NCI-H2171 treated with DMSO at 0.1 percent for 48 hours (cell line): ENCODE data around the gene WSCD2.
A peak's percentile ranks its signal among the peaks of the same experiment; 100 is the strongest.

Experiments used
- DNase-seq: peaks from one replicate; lab custom pipeline; 2025; lab: John Stamatoyannopoulos, UW

Gene WSCD2

DNA sequence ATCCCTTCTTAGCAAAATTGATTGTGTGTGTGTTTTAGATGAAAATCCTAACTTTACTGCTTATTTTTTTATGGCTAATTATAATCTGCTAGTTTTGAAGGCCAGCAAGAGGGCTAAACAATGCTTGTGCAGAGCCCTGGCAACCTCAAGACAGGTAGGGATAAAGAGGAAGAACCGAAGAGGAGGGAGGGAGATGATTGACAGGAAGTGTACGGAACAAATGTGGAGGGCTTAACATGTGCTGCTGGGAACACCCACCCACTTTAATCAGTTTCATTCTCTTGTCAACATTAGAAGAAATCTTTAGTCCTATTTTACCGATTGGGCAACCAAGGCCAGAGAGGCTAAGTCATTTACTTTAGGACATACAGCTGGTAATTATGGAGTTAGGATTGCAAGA is 1.4 kb upstream of the WSCD2 start:
- DNase-seq = no peak

DNA sequence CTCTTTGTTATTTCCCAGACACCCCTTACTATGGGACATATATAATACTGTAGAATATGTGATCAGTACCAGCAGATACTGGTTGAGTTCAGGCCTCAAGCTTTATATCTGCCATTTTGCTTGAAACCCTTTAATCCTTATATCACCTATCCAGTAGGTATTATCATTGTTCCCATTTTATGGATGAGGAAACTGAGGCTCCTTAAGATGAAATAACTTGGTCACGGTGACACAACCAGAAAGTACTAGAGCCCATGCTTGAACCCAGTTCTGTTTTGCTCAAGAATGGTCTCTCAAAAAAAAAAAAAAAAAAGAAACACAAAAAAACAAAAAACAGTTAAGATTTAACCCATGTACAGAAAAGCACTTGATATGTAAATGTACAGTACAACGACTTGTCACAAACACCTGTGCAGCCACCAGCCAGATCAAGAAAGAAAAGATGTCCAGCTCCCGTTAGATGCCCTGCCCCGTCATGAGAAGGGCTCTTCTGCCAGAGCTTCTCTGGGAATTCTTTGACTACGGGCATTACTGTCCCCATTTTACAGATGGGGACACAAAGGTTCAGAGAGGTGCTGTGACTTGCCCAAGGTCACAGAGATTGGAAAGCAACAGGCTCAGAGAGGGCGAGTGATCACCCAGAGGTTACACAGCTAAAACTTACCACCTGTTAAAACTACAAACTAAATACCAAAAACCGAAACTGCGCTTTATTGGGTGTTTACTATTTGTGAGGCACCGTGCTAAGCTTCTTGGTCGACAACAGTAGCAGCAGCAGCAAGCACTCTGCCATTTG is 669 bp upstream of the WSCD2 start:
- DNase-seq = no peak

DNA sequence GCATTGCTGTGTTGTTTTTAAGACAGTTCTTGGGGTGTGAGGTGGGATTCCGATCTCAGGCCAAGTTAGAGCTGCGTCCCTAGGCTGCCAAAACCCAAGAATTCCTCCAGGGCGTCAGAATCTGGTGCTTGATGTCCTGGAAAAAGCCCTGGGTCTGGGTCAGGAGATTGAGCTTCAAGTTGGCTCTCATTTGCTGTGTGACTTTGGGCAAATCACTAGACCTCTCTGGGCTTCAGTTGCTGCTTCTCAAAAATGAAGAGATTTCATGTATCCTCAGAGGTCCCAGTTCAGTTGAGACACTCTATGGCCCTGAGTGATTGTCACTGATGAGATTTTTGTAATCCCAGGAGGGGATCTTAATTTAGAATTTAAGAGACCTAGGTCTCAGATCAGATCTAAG is 1.9 kb downstream of the WSCD2 start:
- no peak for DNase-seq

DNA sequence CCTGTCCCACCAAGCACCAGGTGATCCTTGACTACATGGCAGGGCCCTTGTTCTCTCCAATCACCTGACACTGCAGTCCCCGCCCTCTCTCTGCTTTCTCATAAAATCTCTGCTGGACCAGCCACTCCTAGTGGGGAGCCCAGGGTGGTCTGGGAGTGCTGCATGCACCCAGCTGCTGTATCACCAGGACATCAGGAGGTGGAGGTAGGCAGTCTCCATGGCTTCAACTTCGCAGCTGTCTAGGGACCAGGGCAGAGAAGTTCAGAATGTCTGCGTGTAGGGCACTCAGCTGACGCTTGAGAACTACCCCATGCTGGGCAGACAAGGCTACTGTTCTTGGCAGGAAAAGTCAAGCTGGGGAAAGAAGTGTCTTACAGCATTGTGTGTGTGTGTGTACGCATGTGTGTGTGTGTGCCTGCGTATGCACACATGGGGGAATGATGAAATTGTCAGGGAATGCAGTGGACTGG is 2.6 kb downstream of the WSCD2 start:
- no peak for DNase-seq

DNA sequence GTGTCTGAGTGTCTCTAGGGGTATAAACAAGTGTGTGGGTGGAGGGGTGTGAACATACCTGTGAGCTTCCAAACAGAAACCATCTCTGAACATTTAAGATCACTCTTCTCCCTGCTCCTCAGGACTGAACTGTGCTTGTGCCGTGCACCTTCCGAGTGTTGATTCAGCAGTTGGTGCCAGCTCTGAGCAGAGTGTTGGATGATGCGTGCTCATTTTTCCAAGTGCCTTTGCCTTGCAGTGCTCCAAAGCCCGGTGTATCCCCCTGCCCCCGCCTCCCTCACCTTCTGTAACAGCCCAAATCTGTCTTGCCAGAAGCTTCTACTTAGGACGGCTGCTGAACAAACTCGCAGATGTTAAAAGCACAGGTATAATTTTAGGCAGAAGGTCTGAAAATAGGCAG is 4.4 kb downstream of the WSCD2 start:
- DNase-seq = peak; percentile 45

DNA sequence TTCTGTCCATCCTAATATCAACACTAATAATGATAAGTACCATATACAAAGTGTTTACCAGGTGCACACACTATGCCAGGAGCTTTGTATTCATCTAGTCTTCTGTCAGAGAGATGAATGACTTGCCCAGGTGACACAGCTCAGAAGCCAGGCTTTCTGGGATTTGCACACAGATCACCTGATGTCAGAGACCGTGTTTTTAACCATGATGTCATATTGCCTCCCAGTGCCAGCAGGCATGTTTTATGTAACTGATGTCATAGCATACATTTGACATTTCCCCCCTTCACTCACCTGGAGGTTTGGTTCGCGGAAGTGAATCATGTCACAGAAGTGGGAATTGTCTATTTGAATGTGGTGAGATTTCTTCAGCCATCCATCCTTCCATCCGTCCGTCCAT is 5.7 kb downstream of the WSCD2 start:
- no peak for DNase-seq

DNA sequence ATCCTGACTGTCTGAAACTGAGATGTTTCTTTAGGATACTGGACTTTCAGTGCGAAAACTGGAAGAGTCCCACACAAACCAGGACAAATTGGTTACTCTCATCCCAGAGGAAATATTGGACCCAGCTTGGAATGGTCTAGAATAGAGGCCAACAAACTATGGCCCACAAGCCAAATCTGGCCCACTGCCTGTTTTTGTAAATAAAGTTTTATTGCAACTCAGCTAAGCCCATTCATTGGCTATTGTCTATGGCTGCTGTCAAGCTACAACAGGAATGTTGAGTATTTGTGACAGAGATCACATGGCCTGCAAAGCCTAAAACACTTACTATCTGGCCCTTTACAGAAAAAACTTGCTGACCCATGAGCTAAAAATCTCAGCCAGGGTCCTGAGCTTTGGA is 6.5 kb downstream of the WSCD2 start:
- no peak for DNase-seq

DNA sequence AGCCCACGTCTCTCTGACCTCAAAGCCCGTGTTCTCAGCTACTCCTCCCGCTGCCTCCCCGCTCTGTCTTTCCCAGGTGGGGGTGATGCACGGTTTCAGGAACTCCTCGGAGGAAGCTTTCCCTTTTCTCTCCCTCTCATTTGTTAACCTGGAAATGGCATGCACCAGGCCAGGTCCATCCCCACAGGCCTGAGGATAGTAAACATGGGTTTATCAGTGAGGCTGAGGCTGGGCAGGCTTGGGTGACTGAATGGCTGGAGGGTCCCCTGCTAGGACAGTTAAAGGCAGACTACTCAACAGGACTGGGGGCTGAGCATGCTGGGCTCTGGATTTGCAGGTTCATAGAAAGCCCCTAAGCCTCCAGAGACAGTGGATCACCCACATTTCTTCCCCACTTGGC is 7.6 kb downstream of the WSCD2 start:
- DNase-seq = no peak

DNA sequence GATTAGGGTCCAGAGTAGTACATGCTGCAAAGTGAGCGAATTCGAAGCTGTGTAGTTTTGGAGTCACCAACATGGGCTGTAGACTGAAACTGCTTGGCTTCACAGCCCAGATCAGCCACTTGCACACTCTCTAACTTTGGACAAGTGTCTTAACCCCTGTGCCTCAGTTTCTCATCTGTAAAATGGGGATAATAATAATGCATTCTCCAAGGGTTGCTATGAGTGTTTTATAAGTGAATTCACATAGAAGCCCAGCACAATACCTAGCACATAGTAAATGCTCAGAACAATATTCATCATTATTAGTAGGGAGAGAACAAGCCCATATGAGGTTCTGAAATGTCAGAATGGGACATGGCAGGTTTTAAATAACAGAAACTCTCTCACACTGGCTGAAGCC is 10.4 kb downstream of the WSCD2 start:
- no peak for DNase-seq

DNA sequence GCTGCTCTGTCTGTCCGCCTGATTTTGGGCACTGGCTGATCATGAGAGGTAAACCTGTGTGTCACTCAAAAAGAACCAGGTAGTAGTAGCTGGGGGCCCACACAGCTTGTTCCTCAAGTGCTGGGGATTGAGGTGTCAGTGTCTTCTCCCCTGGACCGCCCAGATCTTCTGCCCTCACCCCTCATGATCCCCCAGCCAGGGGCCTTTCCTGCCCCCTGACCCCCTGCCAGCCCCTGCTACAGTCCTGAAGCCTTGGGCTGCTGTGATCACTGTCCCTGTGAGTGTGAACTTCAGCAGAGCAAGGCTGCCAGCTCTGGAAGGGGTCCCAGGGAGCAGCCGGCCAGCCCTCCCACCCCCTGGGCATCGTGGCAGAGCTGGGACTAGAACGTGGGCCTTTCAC is 11.4 kb downstream of the WSCD2 start:
- DNase-seq = no peak

DNA sequence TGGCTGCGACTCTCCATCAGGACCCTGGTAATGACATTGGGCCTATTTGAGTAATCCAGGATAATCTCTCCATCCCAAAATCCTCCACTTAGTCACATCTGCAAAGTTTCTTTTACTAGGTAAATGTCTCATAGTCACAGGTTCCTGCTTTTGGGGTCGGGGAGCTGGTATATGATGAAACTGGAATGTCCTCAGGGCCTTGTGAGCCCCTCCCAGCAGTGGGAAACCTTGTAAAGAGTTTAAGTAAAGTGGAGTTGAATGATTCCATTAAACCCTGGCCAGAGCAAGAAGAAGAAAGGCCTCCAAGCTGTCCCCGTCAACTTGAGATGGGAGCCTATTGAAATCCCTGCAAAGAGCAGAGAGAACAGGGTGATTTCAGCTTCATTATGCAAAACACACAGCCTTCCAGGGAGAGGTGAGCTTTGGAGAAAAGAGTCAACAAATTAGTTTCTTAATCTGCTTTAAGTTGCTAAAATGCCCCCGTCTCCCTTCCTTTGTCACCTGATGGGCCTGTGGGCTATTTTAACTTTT is 12.6 kb downstream of the WSCD2 start:
- DNase-seq = no peak

DNA sequence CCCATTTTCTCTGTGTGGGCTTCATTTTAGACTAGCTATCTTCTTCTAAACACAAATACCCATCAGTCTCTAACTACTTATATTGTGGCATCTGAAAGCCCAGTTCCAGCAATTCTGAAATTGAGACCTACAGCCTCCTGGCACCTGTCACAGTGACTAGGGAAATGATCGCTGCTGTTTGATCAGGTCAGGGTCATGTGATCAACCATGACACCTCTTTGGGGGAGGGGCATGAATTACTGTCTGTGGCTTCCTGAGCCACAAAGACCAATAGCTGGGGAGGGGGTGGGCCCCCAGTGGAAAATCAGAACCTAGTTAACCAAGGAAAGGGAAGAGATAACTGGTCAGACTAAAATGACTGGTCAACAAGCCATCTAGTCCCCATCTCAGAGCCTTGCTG is 14.1 kb downstream of the WSCD2 start:
- no peak for DNase-seq

DNA sequence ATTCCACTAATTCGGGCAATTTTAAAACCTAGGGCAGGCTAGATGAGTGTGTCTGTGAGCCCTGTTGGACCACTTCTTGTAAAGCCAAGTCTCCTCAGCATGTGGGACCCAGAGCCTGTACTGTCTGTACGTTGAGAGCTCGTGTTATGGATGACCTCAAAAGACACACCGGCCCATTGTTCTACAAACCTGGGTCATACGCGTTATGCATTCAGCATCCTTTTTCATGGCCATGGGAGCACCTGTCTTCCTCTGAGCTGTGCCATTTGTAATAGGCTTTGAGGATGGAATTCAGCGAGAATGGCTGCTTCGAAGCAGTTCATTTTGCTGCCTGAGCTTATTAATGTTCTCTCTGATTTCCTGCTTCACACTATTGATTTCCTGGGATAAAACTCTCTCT is 15.0 kb downstream of the WSCD2 start:
- DNase-seq = no peak

DNA sequence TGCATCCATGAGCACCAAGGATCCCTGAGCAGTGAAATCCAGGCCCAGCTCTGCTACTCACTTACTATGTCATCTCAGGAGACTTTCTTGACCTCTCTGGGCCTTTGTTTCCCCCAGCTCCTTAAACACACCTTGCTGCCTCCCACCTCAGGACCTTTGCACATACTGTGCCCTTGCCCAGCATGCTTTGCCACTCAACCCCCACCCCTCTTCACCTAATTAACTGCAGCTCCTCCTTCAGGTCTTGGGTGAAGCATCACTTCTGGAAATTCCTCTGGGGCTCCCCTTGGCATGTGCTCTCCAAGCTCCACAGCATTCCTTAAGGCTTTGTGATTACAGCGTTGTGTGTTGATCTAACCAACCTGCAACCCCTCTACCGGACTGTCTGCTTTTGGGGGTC is 15.9 kb downstream of the WSCD2 start:
- no peak for DNase-seq

DNA sequence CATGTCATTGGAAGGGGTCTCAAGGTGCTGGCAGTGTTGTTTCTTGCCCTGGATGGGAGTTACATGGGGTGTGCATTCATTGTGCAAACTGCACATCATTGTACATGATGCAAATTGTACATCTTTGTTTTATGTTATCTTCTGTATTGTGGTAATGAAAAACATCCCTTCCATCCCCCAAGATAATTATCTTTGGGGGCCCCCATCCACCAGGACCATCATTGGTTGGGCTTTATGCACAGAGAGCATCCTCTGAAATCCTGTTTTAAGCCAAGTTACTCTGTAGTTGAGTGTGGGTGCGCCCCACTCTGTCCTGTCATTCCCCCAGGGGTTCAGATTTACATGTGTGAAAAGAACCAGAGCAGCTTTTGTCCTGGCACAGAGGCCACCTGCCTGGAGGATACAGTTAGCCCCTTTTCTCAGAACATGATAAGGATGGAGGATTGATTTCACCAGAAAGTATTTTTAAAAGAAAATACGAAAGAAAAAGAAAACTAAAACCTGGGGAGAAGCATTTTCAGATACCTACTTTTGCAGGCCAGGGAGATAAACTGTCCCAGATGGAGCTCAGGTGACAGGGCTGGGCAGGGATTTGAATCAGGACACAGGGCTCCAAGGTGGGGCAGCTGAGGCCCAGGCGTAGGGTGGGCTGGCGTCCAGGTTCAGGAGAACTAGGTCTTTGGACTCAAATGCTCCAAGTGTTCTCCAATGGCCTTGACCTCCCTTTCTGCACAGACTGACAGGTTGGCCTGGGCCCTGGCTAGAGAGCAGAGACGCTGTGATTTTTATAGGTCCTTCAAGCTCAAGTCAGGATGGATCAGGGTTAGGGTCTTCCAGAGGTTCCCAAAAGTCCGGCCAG is 17.2 kb downstream of the WSCD2 start:
- no peak for DNase-seq

DNA sequence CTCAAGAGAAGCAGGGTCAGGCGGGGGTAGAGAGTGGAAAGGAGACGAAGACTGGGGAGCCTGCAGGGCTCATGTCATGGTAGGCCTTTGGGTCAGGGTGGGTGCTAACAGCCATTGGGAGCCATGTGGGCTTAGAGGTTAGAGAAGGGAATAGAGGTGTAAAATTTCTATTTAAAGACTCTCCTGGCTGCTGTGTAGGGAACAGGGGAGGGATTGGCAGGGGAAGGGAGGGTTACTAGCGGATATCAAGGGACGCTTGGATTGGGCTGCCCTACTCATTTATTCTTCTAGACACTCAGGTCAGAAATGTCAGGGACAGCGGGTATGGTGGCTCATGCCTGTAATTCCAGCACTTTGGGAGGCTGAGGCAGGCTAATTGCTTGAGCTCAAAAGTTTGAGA is 18.2 kb downstream of the WSCD2 start:
- DNase-seq = no peak

DNA sequence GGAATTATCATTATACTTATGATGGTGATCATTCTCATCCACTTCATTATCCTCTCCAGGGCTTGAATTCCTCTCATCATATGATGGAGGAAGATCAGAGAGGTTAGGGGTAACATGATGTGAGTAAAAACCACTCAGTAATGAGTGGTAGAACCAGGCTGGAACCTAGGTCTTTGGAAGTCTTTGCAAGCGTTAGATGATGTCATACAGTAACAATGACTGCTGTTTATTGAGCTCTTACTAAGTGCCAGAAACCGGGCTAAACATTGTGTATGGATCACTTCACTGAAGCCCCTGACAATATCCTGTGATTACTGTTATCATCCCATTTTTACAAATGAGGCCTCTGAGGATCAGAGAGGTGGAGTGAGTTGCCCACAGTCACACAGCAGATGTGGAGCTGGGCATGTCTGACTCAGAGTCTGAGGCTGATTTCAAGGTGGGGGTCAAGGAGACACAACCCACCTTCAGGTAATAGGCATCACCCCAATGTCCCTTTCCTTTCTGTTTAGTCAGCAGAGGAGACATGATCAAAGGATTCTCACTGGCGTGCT is 19.5 kb downstream of the WSCD2 start:
- no peak for DNase-seq

DNA sequence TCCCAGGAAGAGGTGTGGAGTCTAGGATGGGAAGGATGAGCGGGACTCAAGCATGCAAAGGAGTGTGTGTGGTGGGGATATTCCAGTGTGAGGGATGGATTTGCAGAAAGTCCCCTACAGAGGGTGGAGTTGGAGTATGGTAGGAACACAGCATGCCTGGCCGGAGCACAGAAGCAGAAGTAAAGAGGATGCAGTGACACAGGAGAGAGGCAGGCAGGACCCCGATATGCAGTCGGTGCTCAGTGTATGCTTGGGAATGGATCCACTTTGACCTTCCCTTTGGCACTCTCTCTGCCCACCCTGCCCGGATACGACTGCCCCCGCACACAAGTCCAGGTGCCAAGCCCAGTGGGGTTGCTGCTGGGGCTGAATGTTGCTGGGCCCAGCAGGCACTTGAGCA is 21.3 kb downstream of the WSCD2 start:
- DNase-seq = no peak

DNA sequence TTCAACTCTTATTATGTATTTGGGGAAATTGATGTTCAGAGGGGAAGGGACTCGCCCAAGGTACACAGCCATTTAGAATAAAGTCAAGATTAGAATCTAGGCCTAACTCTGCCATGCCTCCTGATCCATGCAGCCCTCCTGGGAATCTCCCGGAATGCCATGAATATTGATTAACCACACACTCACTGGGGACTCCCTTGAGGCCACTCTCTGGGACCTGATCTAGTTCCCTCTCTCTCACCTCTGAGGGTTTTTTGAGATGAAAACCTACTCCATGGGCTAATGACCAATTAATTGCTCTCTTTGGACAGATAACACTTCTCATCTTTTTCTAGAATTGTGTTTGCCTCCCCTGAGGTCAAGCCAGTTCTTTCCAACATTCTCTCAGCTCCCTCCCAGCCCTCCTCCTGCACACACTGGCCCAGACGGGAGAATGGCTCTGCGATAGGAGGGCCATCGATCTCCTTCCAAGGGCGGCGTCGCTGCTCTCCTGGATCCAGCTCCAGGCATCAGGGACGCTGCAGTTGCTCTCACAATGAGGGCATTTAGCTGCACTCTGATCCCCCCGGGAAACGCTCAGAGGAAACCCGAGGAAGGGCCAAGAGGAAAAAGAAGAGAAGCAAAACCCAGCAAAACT is 22.6 kb downstream of the WSCD2 start:
- no peak for DNase-seq

DNA sequence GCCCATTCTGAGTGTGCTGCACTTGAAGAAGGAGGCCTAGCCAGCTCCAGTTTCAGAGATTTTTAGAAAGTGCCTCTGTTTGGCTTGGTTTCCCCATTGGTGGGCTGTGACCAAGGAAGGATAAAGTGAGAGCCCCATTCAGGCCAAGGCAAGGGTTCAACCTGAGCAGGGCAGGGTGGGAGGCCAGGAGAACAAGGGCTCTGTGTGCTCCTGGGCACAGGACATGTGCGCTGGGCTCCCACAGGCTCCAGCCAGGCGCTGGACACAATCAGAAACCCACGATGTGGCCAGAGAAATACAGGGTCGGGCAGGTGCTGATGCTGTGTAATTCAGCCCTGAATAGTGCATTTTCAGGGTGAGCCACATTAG is 23.1 kb downstream of the WSCD2 start:
- no peak for DNase-seq

DNA sequence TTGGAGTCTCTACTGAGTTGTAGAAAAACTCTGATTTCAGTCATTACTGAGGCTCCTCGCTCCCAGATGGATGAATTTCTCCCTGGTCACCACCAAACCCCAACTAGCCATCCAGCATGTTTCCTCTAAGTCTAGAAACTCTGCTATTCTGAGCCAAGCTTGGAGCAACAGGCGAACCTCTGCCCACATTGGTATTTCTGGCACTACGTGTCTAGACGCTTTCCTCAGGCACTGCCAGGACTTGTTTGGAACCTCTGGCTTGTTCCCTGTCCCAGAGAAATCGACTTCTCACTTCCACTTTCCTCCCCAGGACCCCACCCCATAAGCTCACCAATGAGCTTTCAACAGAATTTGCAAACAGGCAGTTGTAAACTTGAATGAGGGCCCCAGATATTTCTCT is 27.6 kb downstream of the WSCD2 start:
- DNase-seq = no peak

DNA sequence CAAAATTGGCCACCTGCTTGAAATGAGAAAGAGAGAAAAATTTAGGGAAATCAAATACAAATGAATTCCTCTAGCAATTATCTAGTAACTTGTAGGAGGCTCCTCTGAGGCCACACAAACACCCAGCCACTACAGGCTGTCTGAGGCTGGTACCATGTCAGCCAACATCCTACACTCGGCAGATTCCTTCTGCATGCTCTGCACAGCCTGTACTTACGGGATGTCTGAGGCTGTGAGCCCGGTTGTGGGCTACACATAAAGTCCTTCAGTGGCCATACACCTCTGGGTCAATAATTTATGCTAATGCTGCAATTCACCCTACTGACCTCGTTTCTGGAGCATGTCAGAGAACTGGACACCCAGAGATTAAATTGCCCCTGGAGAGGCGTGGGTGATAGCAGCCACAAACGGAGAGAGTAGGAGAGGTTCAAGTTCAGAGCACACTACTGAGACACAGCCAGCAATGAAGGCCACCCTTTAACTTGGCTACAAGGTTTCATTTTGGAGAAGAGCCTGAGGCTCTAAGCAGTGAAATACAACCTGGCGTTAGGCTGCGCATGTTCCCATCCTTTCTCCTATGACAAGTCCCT is 28.9 kb downstream of the WSCD2 start:
- DNase-seq = no peak
